Measurements from ENCODE around the gene PPT2. TPM values are rescaled to one million over a fixed set of nuclear protein-coding genes. Genes with fewer than 3 reads are reported as not detected.

Gene PPT2
- total and polyA plus RNA-seq, 2 of the 13 experiments (the other 11 are each of a cell fraction or from before 2014, with no cell fraction given), result 39.2 to 61.8 TPM

DNA sequence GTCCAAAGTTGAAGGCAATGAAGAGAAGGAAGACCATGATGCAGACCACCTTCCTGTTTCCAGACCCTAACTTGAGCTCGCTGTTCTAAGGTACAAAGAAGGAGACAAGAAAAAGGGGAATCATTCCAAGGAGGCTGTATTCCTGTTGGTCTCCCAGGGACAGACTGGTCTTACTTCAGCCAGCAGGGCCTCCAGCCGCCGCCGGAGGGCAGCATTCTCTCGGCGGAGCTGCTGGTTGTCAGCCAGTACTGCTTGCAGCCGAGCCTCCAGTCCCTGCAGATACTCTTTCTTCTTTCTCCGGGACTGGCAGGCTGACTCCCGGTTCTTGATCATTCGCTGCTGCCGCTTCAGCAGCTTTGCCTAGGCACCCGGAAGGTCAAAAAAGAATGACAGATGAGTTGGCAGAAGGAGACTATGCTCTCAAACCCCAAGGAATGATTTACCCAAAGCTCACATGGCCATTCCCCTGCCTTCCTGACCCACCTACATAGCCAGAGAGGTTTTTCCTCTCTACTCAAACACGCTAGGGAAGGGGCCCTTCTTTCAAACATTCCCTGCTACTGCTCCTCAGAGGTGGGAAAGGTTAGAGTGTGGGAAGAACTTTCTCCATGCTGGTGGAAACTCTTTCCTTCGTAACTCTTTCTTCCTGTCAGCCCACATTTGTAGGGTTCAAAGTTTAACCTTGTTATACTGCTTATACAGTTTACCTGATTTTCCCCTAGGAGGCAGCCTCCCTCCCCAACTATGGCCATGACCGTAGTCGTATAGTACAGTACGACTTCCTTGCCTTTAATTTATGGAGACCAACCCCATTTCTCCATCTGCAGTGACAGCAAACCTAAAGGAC is 34.9 kb upstream of the PPT2 start (continued):
- TF ChIP-seq, protein P1, sequence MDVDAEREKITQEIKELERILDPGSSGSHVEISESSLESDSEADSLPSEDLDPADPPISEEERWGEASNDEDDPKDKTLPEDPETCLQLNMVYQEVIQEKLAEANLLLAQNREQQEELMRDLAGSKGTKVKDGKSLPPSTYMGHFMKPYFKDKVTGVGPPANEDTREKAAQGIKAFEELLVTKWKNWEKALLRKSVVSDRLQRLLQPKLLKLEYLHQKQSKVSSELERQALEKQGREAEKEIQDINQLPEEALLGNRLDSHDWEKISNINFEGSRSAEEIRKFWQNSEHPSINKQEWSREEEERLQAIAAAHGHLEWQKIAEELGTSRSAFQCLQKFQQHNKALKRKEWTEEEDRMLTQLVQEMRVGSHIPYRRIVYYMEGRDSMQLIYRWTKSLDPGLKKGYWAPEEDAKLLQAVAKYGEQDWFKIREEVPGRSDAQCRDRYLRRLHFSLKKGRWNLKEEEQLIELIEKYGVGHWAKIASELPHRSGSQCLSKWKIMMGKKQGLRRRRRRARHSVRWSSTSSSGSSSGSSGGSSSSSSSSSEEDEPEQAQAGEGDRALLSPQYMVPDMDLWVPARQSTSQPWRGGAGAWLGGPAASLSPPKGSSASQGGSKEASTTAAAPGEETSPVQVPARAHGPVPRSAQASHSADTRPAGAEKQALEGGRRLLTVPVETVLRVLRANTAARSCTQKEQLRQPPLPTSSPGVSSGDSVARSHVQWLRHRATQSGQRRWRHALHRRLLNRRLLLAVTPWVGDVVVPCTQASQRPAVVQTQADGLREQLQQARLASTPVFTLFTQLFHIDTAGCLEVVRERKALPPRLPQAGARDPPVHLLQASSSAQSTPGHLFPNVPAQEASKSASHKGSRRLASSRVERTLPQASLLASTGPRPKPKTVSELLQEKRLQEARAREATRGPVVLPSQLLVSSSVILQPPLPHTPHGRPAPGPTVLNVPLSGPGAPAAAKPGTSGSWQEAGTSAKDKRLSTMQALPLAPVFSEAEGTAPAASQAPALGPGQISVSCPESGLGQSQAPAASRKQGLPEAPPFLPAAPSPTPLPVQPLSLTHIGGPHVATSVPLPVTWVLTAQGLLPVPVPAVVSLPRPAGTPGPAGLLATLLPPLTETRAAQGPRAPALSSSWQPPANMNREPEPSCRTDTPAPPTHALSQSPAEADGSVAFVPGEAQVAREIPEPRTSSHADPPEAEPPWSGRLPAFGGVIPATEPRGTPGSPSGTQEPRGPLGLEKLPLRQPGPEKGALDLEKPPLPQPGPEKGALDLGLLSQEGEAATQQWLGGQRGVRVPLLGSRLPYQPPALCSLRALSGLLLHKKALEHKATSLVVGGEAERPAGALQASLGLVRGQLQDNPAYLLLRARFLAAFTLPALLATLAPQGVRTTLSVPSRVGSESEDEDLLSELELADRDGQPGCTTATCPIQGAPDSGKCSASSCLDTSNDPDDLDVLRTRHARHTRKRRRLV (CRISPR knock-in tag; IDR thresholded peaks at IDR 0.05), result no peak
- TF ChIP-seq ADNP (CRISPR knock-in tag; IDR thresholded peaks at IDR 0.05) (0 out of 2 replicates have a peak, but pooled peaks have one; percentile 34), ZNF232 (CRISPR knock-in tag; IDR thresholded peaks at IDR 0.05; ENCODE audit: borderline replicate concordance) (peak; percentile 89; the same call in 1 of the 2 replicates), ZSCAN12 (CRISPR knock-in tag; IDR thresholded peaks at IDR 0.05) (no peak), ZNF563 (CRISPR knock-in tag; IDR thresholded peaks at IDR 0.05) (peak; percentile 2; the same call in 1 of the 2 replicates), ZNF263 (CRISPR knock-in tag; IDR thresholded peaks at IDR 0.05) (peak; percentile 60), ZZZ3 (CRISPR knock-in tag; IDR thresholded peaks at IDR 0.05; ENCODE audit: borderline replicate concordance) (no peak), FOXK2 (IDR thresholded peaks at IDR 0.05) (no peak), ZNF383 (CRISPR knock-in tag; IDR thresholded peaks at IDR 0.05; ENCODE audit: borderline replicate concordance) (0 out of 2 replicates have a peak, but pooled peaks have one; percentile 52), MIER2 (CRISPR knock-in tag; IDR thresholded peaks at IDR 0.05) (0 out of 2 replicates have a peak, but pooled peaks have one; percentile 44)
- TF ChIP-seq, protein P2, sequence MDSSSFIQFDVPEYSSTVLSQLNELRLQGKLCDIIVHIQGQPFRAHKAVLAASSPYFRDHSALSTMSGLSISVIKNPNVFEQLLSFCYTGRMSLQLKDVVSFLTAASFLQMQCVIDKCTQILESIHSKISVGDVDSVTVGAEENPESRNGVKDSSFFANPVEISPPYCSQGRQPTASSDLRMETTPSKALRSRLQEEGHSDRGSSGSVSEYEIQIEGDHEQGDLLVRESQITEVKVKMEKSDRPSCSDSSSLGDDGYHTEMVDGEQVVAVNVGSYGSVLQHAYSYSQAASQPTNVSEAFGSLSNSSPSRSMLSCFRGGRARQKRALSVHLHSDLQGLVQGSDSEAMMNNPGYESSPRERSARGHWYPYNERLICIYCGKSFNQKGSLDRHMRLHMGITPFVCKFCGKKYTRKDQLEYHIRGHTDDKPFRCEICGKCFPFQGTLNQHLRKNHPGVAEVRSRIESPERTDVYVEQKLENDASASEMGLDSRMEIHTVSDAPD (CRISPR knock-in tag; IDR thresholded peaks at IDR 0.05), result no peak
- TF ChIP-seq, protein P3, sequence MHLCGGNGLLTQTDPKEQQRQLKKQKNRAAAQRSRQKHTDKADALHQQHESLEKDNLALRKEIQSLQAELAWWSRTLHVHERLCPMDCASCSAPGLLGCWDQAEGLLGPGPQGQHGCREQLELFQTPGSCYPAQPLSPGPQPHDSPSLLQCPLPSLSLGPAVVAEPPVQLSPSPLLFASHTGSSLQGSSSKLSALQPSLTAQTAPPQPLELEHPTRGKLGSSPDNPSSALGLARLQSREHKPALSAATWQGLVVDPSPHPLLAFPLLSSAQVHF (CRISPR knock-in tag; IDR thresholded peaks at IDR 0.05), result no peak
- TF ChIP-seq, protein P4, sequence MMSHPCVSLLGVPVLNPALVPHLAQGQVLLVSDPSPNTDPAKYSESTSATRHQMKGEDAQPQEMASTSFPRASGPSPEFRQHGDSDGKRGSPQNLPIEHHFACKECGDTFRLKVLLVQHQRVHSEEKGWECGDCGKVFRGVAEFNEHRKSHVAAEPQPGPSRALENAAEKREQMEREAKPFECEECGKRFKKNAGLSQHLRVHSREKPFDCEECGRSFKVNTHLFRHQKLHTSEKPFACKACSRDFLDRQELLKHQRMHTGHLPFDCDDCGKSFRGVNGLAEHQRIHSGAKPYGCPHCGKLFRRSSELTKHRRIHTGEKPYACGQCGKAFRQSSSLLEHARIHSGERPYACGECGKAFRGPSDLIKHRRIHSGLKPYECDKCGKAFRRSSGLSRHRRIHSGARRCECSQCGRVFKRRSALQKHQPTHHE (CRISPR knock-in tag; IDR thresholded peaks at IDR 0.05; ENCODE audit: borderline replicate concordance), result peak; percentile 62; the same call in 1 of the 2 replicates
- TF ChIP-seq, protein P5, sequence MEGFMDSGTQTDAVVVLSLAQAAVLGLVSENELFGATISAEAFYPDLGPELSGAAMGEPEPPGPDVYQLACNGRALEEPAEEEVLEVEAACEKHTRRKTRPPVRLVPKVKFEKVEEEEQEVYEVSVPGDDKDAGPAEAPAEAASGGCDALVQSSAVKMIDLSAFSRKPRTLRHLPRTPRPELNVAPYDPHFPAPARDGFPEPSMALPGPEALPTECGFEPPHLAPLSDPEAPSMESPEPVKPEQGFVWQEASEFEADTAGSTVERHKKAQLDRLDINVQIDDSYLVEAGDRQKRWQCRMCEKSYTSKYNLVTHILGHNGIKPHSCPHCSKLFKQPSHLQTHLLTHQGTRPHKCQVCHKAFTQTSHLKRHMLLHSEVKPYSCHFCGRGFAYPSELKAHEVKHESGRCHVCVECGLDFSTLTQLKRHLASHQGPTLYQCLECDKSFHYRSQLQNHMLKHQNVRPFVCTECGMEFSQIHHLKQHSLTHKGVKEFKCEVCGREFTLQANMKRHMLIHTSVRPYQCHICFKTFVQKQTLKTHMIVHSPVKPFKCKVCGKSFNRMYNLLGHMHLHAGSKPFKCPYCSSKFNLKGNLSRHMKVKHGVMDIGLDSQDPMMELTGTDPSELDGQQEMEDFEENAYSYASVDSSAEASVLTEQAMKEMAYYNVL (CRISPR knock-in tag; IDR thresholded peaks at IDR 0.05; ENCODE audit: borderline replicate concordance), result peak; percentile 47; the same call in 1 of the 2 replicates
- TF ChIP-seq, protein P6, sequence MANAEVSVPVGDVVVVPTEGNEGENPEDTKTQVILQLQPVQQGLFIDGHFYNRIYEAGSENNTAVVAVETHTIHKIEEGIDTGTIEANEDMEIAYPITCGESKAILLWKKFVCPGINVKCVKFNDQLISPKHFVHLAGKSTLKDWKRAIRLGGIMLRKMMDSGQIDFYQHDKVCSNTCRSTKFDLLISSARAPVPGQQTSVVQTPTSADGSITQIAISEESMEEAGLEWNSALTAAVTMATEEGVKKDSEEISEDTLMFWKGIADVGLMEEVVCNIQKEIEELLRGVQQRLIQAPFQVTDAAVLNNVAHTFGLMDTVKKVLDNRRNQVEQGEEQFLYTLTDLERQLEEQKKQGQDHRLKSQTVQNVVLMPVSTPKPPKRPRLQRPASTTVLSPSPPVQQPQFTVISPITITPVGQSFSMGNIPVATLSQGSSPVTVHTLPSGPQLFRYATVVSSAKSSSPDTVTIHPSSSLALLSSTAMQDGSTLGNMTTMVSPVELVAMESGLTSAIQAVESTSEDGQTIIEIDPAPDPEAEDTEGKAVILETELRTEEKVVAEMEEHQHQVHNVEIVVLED (CRISPR knock-in tag; IDR thresholded peaks at IDR 0.05; ENCODE audit: borderline replicate concordance), result peak; percentile 32; the same call in 1 of the 2 replicates
